Measurements from ENCODE around the gene CLEC3A.
"Not testable (repeated sequence)": the region's sequence is repeated elsewhere in the genome, so short reads cannot be mapped to it uniquely, and the experiment has no call there.

The CLEC3A gene, protein sequence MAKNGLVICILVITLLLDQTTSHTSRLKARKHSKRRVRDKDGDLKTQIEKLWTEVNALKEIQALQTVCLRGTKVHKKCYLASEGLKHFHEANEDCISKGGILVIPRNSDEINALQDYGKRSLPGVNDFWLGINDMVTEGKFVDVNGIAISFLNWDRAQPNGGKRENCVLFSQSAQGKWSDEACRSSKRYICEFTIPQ

DNA sequence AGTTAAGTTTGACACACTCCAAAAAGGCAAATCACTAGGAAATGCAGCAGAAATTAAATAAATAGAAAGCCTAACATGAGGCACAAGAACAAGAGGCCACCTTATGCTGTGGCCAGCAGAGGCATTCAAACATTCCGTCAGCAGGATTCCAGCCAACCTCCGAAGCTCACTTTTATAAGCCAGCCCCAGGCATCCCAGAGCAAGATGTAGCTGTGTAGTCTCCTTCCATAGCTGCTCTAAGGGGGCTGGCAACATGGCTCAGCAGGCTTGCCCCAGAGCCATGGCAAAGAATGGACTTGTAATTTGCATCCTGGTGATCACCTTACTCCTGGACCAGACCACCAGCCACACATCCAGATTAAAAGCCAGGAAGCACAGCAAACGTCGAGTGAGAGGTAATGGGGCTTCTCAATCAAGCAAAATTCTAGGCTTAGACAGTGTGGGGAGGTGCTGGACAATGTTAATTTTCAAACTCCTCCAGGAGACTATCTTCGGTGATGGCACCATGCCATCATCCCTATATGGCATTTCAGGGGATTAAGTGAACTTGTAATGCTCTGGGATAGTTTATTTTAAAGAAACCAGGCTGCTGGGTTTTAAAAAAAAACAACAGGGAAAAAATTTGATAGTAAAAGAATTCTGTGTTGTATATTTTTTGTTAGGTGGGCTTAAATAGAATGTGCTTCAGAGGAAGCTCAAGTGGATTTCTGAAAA lies at the start of gene CLEC3A:
Gene CLEC3A, plus strand, starts transcription at position 202 of the 714 bp plus-strand sequence. Its CDS starts 79 bp downstream, at position 281.
- DNase-seq, result no peak

DNA sequence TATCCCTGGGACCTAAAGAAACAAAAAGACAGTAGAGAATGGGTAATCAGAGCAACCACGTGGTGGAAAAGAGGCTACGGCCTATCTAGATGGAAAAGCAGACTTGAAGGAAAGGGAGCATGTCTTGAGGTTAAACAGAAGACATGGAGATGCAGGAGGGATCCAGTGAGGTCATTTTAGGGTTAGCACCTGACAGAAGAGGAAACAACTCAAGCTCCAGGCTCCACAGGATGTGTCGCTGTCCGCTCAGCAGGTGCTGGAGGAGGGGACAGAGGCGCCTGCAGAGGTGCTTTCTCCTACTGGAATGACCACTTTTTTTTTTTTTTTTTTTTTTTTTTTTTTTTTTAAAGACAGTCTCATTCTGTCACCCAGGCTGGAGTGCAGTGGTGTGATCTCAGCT lies 47.5 kb upstream of the CLEC3A start:
- DNase-seq, result no peak

DNA sequence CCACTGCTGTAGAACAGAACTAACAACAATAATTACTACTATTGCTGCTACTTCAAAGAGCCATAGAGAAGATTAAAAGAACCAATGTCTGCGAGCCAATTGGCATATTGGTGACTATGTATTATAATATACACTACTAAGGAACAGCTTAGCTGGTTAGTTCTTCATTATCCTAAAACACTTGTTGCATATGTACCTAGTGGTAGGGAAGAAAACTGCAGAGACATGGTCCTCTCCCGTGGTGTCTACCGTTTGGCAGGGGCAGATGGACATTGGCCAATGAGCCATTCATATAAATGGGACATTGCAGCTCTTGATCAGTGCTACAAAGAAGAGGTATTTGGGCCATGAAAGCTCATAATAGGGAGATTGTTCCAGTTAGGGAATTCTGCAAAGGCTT lies 46.4 kb upstream of the CLEC3A start:
- no peak for DNase-seq

DNA sequence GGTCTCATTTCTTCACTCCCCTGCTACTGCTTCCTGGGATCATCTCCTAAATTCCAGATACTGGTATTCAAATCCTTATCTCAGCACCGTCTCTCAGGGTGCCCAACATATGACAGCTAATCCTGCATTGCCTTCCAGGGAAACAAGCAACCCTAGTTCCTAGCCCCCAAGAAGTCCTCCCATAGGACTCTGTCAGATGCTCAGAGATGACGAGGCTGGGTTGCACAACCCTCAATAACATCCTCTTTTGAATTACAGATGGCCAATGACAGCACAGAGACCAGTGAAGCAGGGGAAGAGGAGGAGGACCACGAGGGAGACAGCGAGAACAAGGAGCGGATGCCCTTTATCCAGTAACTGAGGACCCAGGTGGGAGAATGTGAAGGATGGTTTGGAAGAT lies 45.0 kb upstream of the CLEC3A start:
- DNase-seq, result no peak

DNA sequence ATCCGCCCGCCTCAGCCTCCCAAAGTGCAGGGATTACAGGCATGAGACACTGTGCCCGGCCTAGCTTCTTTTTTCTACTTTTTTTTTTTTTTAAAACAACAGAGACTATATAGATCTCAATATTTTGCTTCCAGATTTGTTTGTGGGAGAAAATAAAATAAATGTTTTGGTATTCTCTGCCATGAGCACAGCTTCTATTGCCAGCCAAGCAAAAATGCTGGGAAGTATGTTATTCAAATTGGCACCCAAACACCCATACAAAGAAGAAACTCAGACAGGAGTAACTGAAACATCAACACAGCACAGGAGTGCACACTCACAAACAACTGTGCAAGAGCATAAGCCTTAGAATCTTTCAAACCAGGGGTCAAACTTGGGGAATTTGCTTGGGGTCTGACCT lies 37.2 kb upstream of the CLEC3A start:
- no peak for DNase-seq

DNA sequence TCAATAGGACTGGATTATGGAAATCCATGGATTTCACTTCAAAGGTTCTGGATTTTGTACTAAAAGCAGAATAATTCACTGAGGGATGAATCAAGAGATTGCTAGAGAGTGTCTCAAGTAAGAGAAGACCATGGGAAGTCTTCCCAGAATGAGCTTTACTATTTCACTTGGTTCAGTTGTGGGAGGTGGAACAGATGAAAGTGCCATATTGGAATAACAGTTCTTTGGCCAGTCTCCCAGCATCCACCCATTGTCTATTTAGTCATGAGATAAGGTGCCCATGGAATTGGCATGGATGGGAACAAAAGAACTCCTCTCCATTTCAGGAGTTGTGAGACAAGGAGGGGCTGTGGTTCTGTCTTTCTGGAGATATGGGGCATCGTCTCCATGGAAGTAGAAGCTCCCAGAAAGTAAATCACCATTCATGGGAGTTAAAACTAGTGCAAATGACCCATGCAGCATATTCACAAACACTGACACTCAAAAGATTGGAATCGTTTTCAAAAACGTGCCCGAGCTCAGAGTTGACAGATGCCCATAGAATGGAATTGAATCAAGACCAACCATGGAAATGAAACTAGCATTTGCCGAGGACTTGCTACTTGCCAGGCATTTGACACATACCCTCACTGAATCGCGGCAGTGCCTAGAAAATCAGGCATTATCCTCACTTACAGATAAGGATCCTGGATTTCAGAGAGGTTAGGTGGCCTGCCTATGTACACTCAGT lies 36.2 kb upstream of the CLEC3A start:
- no peak for DNase-seq

DNA sequence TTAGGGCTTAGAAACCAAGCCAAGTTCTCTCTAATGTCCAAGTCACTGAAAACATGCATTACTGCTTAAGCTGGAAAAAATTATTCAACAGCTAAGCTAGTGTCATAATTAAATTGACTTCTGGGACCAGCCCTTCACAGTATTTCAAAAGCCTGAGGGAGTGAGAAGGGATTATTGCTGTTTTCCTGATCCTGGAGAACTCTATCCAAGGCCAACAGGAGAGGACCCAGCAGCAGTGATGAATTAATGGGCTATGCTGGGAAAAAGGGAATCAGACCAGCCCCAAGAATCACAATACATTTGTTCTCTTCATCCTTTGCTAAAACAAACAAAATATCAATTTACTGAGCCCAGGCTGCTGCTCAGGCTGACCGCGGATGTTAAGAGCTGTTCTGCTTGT lies 34.5 kb upstream of the CLEC3A start:
- no peak for DNase-seq

DNA sequence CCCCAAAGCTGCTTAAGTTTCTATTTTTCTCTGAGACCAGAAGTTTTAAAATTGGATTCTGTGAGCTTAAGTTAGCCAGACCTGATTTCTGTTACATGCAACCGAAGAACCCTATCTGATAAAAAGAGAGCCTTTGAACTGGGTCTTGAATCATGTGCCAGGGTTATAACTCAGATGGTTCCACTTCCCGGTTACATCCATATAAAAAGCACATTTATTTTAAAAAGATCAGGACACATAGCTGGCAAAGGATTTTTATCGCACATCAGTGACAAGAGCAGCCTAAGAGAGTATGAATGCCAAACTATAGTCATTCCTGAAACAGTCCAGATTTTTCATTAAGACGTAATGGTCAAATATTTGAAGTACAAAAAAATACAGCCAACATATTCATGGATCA lies 32.5 kb upstream of the CLEC3A start:
- DNase-seq, result no peak

DNA sequence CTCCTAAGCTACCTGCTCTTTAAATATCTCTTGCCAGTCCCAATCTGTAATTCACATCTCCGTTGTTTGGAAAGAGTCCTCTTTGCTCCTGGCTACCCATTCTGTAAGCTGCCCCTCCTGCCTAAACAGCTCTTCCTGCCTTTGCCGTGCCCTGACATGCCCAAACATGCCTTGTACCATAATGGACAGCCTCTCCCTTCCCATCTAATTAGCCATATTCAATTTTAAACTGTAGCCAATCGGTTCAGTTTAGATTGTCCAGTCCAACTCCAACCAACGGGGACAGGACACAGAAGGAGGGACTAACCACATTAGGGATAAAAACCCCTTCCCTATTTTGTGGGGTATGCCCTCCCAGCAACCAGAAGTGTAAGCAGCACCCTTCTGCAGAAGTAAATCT lies 30.6 kb upstream of the CLEC3A start:
- no peak for DNase-seq

DNA sequence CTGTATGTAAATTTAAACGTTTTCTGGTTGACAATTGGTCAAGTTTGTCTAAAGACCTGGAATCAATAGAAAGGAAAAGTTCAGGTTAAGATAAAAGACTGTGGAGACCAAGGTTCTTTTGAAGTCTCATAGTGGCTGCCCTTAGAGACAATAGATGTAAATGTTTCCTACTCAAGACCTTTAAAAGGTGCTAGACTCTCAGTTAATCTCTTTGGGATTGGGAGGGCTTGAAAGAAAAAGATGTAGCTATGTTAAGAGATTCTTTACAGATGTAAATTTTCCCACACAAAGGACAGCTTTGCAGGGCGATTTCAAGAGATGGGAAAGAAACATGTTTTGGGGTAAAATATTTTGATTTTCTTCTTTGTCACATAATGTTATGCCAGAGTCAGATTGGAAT lies 30.0 kb upstream of the CLEC3A start:
- not testable (repeated sequence) for DNase-seq

DNA sequence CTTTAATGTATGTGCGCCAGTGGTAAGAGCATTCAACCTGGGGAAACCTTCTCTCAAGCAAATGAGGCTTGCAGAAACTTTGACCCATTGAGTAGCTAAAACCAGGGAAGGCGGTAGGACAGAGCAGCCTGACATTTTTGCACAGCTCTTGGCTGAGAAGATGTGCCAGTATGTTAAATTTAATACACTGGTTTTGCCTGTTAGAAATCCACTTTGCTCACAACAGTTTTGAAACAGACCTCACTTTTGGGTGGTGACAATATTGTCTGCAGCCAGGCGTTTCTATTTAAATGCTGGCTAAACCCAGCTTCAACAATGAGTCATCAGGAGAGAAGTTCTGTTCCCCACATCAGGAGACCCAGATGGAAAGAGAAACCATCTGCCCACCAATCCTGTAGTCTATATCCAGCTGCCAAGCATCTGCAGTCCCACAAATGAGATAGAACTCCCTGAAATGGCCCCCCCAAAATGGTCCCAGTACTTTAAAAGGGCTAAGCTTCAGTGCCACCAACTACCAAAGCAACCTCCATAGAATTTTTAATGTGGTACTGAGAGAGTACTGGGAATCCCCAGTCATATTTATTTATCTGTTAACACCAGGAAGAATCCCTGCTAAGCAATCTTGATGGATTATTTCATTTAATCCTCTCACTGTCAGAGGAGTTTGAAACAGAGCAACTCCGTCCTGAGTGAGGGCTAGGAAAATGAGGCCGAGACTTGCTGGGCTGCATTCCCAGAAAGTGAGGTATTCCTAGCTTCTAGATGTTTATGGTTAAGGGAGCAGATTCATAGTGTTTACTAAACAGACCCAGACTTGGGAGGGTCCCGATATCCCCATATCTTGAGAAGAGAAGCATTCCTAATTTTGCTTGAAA lies 29.0 kb upstream of the CLEC3A start:
- DNase-seq, result no peak

DNA sequence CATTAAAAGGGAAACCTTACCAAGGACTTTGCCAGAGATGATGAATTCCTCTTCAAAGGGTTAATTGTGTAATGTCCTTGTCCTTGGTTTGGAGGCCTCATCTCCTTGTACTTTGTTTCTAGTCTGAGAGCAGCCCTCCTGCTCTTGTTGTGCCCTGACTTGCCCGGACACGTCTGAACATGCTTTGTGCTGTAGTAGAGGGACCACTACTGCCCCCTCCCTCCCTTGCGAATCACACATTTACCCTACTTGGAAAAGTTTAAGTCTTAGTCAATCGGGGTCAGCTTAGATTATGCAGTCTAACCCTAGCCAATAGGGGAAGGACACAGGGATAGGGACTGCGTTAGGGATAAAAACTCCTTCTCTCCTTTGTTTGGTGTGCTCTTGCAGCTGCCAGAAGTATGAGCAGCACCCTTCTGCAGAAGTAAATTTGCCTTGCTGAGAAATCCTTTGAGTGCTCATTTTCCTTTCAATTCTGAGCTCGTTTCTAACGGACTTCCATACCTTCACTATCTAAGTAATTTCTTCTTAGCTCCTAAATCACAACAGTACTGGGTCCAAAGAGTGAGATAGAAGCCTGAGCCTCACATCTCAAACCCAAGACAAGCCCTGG lies 26.4 kb upstream of the CLEC3A start:
- no peak for DNase-seq

DNA sequence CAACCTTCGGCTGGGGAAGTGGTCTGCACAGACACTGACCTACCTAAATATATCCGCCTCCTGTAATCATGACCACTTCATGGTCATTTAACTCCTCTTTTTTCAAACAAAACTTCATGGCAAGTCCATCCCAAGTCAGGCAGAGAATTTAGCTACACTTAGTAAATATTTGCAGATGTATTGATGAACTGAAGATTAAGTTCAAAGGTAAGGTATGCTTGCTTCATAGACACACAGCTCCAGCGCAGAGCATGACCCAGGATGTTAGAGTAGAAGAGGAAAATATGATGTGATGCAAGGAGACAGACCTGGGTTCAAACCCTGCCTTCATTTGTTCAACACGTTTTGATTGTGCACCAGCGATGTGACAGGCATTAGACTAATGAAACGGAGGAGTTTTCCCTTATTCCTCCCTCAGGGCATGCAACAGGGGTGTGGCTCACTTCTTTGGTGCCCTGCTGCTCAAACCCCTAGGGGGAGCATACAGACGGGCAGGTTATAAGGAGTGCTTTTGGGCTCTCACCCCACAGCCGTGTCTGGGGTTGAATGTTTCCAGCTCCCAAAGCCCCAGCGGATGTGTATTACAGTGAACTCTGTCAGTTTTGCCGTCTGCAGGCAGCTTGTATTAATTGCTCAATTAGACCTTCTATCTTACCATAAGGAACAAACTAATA lies 23.9 kb upstream of the CLEC3A start:
- DNase-seq, result no peak

DNA sequence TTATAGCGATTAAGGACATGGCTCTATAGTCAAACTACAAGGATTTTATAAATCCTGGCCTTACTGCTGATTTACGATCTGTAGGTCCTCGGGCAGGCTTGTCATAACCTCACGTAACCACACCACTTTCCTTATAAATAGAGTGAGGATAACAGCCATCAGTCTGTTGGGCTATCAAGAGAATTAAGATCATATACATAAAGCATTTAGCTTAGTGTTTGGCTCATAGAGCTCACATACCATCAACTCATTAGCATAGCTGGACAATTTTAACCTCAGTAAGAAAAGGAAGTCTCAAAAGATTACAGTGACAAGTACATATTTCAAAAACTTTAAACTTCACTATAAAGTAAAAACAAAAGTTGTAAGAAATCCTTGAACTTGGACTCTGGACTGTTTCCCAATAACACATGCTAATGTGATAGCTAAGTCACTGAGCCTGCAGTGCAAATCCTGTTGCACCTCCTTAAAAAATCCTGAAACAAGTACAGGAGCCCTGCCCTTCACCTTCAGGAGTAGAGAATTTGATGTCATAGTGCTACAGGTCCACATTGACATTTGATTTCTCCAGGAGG lies 20.8 kb upstream of the CLEC3A start:
- DNase-seq, result no peak

DNA sequence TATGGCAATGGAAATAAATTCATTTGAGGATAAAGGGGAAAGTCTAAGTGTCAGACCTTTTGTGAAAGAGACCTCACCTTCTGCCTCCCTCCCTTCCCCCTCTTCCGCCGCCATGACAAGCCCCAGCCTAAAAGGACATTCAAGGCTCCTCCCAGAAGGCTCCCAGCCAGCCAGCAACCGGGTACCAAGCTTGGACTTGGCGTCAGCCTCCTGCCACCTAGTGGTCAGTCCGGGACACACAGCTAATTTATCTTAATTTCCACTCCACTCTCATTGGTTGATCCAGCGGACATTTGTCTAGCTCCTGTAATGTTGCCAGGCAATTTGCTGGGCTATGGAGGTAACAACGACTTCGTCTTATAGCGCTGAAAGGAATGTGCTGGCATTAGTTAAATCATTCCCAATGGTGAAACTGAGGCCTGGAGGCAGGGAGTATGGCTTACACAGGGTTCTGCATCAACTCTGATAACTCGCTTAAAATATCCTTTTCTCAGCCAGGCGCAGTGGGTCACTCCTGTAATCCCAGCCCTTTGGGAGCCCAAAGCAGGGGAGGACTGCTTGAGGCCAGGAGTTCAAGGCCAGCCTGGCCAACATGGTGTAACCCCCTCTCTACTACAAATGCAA lies 19.3 kb upstream of the CLEC3A start:
- DNase-seq, result peak; percentile 49

DNA sequence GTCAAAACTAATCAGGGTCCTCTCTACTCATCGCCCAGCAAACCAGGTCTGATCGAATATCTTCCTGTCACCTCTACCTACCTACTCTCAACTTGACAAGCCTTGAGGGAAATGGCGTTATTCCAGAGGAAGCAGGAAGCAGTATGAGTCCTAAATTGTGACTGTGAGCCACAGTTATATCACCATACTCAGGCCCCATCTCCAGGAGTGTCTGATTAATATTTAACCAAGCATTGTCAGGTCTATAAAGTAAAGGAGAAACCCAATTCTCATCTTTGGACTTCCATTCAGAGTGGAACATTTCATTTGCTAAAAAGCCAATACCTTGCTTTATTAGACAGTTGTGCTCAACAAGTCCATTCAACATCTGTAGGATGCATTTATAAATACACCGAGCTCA lies 17.8 kb upstream of the CLEC3A start:
- no peak for DNase-seq

DNA sequence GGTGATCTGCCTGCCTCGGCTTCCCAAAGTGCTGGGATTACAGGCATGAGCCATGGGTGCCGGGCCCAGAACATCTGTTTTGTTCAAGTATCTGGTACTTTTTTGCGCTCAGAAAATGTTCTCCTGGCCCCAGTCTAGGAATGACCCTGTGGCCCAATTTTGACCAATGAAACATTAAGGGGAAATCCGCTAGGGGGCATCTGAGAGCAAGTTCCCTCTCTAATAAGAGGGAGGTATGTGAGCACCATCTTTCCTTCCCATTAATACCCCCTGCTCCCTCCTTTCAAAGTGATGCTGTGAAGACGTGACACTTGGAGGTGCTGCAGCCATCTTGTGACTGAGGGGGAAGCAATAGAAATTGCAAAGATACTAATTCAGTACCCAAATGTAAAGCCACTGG lies 16.5 kb upstream of the CLEC3A start:
- DNase-seq, result no peak

DNA sequence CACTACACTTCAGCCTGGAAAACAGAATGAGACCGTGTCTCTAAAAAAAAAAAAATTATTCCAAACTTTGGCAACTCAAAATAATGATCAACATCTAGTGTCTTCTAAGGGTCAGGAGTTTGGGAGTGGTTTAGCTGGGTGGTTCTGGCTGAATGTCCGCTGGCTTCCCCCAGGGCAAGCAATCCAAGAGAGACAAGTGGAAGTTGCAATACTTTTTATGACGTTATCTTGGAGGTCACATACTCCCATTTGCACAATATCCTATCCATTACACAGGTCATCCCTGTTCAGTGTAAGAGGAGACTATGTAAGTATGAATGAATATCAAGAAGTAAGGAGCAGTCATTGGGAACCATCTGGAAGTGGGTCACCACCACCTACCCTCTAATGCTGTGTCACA lies 15.2 kb upstream of the CLEC3A start:
- no peak for DNase-seq

DNA sequence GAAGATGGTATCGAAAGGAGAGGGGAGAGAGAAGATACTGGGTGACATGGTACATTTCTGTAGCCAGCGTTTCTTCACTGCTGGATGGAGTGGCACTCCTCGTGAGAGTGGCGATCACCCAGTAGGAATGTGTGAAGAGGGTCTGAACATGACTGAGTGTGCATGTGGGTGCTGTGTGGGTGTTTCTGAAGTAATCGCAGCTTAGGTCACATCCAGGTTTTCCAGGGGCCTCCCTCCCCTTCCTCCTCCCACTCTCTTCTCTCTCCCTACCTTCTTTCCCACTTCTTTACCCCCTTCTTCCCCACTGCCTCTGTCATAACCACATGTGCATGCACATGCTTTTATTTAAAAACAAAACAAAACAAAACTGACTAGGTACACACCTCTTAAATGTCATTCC lies 1.8 kb downstream of the CLEC3A start:
- DNase-seq, result no peak

DNA sequence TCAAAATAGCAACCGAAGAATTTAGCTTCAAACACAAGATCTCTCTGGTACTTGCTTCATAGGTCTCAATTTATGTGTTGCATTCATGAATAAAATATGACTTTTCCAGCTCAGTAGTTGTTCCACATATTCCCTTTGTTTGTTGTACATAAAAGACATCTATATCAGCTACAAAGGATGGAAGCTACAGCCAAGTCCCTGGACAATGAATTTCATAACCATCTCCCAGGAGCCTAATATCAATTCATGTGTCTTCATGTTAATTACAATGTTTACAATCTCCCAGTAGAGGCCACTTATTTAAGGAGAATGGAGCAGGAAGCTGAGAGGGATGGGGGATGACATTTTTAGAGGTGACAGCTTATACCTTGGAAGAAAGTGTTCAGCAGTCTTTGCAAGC lies 3.3 kb downstream of the CLEC3A start:
- no peak for DNase-seq

DNA sequence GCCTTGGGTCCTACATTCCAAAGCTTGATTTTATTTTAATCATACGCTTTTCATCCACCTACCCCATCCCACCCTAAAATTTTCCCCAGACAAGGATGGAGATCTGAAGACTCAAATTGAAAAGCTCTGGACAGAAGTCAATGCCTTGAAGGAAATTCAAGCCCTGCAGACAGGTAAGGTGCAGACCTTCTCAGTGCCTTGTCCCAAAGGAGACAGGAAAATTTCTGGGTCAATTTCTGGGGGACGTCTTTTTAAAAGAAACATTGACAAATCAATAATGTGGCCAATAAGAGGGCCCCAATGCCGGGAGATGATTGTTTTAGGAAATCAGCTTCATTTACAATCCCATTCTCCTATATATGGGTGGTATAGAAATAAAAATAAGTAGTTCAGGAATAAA lies 5.7 kb downstream of the CLEC3A start:
- DNase-seq, result no peak

Data from activated CD8-positive, alpha-beta memory T cell treated with anti-CD3 and anti-CD28 coated beads, Interleukin-2, amount 50 U/mL, for 4 hours (primary cell).